T-helper 1 cell treated with Interleukin-12 subunit alpha and Interleukin-12 subunit beta and Interleukin-4 antibody, amounts not matched to agents 30 μg/mL and 1 μg/mL, for 36 hours (primary cell): ENCODE measurements around the gene LAMA4.
"Not testable (repeated sequence)": the region's sequence is repeated elsewhere in the genome, so short reads cannot be mapped to it uniquely, and the experiment has no call there.

Experiments
- H3K27ac Mint-ChIP-seq: one replicate; pipeline ENCODE4 v1.8.0; 2021; ENCODE audit warnings: mild to moderate bottlenecking, mixed read lengths
- H3K27me3 Mint-ChIP-seq: one replicate; pipeline ENCODE4 v1.8.0; 2021; ENCODE audit warnings: low read depth, mixed read lengths
- H3K36me3 Mint-ChIP-seq: one replicate; pipeline ENCODE4 v1.8.0; 2021; ENCODE audit warnings: low read depth, mixed read lengths
- H3K4me1 Mint-ChIP-seq: one replicate; pipeline ENCODE4 v1.8.0; 2021; ENCODE audit warnings: low read depth, mixed read lengths
- H3K4me3 Mint-ChIP-seq: one replicate; pipeline ENCODE4 v1.8.0; 2021; ENCODE audit warnings: mild to moderate bottlenecking, moderate library complexity, mixed read lengths
- H3K9me3 Mint-ChIP-seq: one replicate; pipeline ENCODE4 v1.8.0; 2021; ENCODE audit warnings: mixed read lengths

The LAMA4 gene

GRCh38 chr6:112117554-112117953 lies 136.8 kb downstream of the LAMA4 start:
- peaks cover 16% of the 10 kb centered on the region for H3K4me1 Mint-ChIP-seq
- H3K27ac Mint-ChIP-seq: no peak overlapping the region
- no peaks in the 10 kb centered on the region for H3K9me3 Mint-ChIP-seq
- H3K4me3 Mint-ChIP-seq: peak overlapping the region; percentile 9
- H3K27me3 Mint-ChIP-seq: peaks cover 18% of the 10 kb centered on the region
- H3K36me3 Mint-ChIP-seq: no peaks in the 10 kb centered on the region

- Mint-ChIP-seq H3K36me3 (no peaks in the 10 kb centered on the region), H3K4me3 (no peak overlapping the region), H3K4me1 (peaks cover 16% of the 10 kb centered on the region), H3K27ac (no peak overlapping the region), H3K9me3 (no peaks in the 10 kb centered on the region), H3K27me3 (peaks cover 29% of the 10 kb centered on the region)
Measured at GRCh38 chr6:112116221-112116620, 138.1 kb downstream of the LAMA4 start.

- Mint-ChIP-seq H3K9me3 (no peaks in the 10 kb centered on the region), H3K27ac (no peak overlapping the region), H3K27me3 (peaks cover 29% of the 10 kb centered on the region), H3K4me3 (no peak overlapping the region), H3K36me3 (no peaks in the 10 kb centered on the region), H3K4me1 (peaks cover 16% of the 10 kb centered on the region)
Measured at GRCh38 chr6:112114577-112115223, 139.7 kb downstream of the LAMA4 start.

- Mint-ChIP-seq H3K27ac (no peak overlapping the region), H3K36me3 (no peaks in the 10 kb centered on the region), H3K27me3 (peaks cover 34% of the 10 kb centered on the region)
Measured at GRCh38 chr6:112113918-112114317, 140.4 kb downstream of the LAMA4 start.

GRCh38 chr6:112113431-112113830 lies 140.9 kb downstream of the LAMA4 start:
- Mint-ChIP-seq H3K9me3 (no peaks in the 10 kb centered on the region), H3K4me1 (peaks cover 16% of the 10 kb centered on the region), H3K27ac (no peak overlapping the region), H3K36me3 (no peaks in the 10 kb centered on the region), H3K4me3 (no peak overlapping the region), H3K27me3 (peaks cover 35% of the 10 kb centered on the region)

More at GRCh38 chr6:112113918-112114317, 140.4 kb downstream of the LAMA4 start:
- H3K9me3 Mint-ChIP-seq: no peaks in the 10 kb centered on the region
- H3K4me1 Mint-ChIP-seq: peaks cover 16% of the 10 kb centered on the region
- H3K4me3 Mint-ChIP-seq: no peak overlapping the region

GRCh38 chr6:112109262-112109661 lies 145.1 kb downstream of the LAMA4 start:
- Mint-ChIP-seq H3K27me3 (peaks cover 42% of the 10 kb centered on the region), H3K4me1 (no peaks in the 10 kb centered on the region), H3K9me3 (no peaks in the 10 kb centered on the region), H3K27ac (no peak overlapping the region), H3K36me3 (no peaks in the 10 kb centered on the region), H3K4me3 (no peak overlapping the region)

GRCh38 chr6:112106562-112106961 lies 147.8 kb downstream of the LAMA4 start:
- Mint-ChIP-seq H3K27ac (no peak overlapping the region), H3K27me3 (peaks cover 38% of the 10 kb centered on the region), H3K4me3 (no peak overlapping the region), H3K36me3 (no peaks in the 10 kb centered on the region), H3K9me3 (no peaks in the 10 kb centered on the region), H3K4me1 (no peaks in the 10 kb centered on the region)

- peaks cover 37% of the 10 kb centered on the region for H3K27me3 Mint-ChIP-seq
- not testable (repeated sequence) for H3K36me3 Mint-ChIP-seq, H3K9me3 Mint-ChIP-seq, H3K4me1 Mint-ChIP-seq, H3K27ac Mint-ChIP-seq, H3K4me3 Mint-ChIP-seq
Measured at GRCh38 chr6:112106026-112106425, 148.3 kb downstream of the LAMA4 start.

GRCh38 chr6:112100561-112100960 lies 153.8 kb downstream of the LAMA4 start:
- Mint-ChIP-seq H3K27me3 (peaks cover 41% of the 10 kb centered on the region), H3K36me3 (no peaks in the 10 kb centered on the region), H3K27ac (no peak overlapping the region), H3K9me3 (no peaks in the 10 kb centered on the region), H3K4me3 (no peak overlapping the region), H3K4me1 (no peaks in the 10 kb centered on the region)

- Mint-ChIP-seq H3K4me3 (no peak overlapping the region), H3K27me3 (peaks cover 39% of the 10 kb centered on the region)
Measured at GRCh38 chr6:112096901-112097300, 157.5 kb downstream of the LAMA4 start.

GRCh38 chr6:112087916-112088315 lies 166.5 kb downstream of the LAMA4 start:
- no peak overlapping the region for H3K27ac Mint-ChIP-seq
- H3K36me3 Mint-ChIP-seq: no peaks in the 10 kb centered on the region
- peaks cover 3% of the 10 kb centered on the region for H3K4me1 Mint-ChIP-seq
- H3K9me3 Mint-ChIP-seq: no peaks in the 10 kb centered on the region
- H3K4me3 Mint-ChIP-seq: no peak overlapping the region
- peaks cover 39% of the 10 kb centered on the region for H3K27me3 Mint-ChIP-seq

More at GRCh38 chr6:112096901-112097300, 157.5 kb downstream of the LAMA4 start:
- H3K4me1 Mint-ChIP-seq: no peaks in the 10 kb centered on the region
- no peak overlapping the region for H3K27ac Mint-ChIP-seq
- H3K36me3 Mint-ChIP-seq: no peaks in the 10 kb centered on the region
- no peaks in the 10 kb centered on the region for H3K9me3 Mint-ChIP-seq

GRCh38 chr6:112087136-112087911 lies 167.0 kb downstream of the LAMA4 start, which contains the start of the genes FAM229B and TUBE1:
TSS of gene FAM229B (plus strand) at chr6:112087591. CDS start at chr6:112099284, 11,693 bp downstream.
TSS of gene TUBE1 (minus strand) at chr6:112087482. CDS start at chr6:112087434, 48 bp downstream.
- peaks cover 35% of the 10 kb centered on the region for H3K27me3 Mint-ChIP-seq
- H3K4me3 Mint-ChIP-seq: no peak within 1 kb of the TSS
- H3K4me1 Mint-ChIP-seq: peaks cover 3% of the 10 kb centered on the region
- H3K9me3 Mint-ChIP-seq: no peaks in the 10 kb centered on the region
- no peak within 1 kb of the TSS for H3K27ac Mint-ChIP-seq
- H3K36me3 Mint-ChIP-seq: no peaks in the 10 kb centered on the region

GRCh38 chr6:112086744-112087135 lies 167.6 kb downstream of the LAMA4 start:
- H3K27ac Mint-ChIP-seq: no peak overlapping the region
- peaks cover 3% of the 10 kb centered on the region for H3K4me1 Mint-ChIP-seq
- H3K9me3 Mint-ChIP-seq: no peaks in the 10 kb centered on the region
- H3K36me3 Mint-ChIP-seq: no peaks in the 10 kb centered on the region
- H3K4me3 Mint-ChIP-seq: no peak overlapping the region
- peaks cover 29% of the 10 kb centered on the region for H3K27me3 Mint-ChIP-seq

GRCh38 chr6:112085286-112086065 lies 168.9 kb downstream of the LAMA4 start:
- no peaks in the 10 kb centered on the region for H3K9me3 Mint-ChIP-seq
- H3K27ac Mint-ChIP-seq: no peak overlapping the region
- H3K4me1 Mint-ChIP-seq: peaks cover 3% of the 10 kb centered on the region
- H3K36me3 Mint-ChIP-seq: no peaks in the 10 kb centered on the region
- peak overlapping the region; percentile 39 for H3K4me3 Mint-ChIP-seq
- peaks cover 20% of the 10 kb centered on the region for H3K27me3 Mint-ChIP-seq
